Left ventricle myocardium inferior (tissue), 1 donor: ENCODE measurements around the gene FAS. TPM values are rescaled to one million over a fixed set of nuclear protein-coding genes. Genes with fewer than 3 reads are reported as not detected.

Source experiments
- DNase-seq: peaks from one replicate; pipeline ENCODE4 v3.0.0-alpha.2; 2020
- H3K27ac ChIP-seq: fragments of 200-600 bp; replicated peaks from 2 replicates; pipeline ENCODE4 v1.8.0; 2021
- H3K27me3 ChIP-seq: fragments of 200-600 bp; 2 replicates; pipeline ENCODE4 v1.8.0; 2021; ENCODE audit warnings: low read depth
- H3K36me3 ChIP-seq: fragments of 200-600 bp; 2 replicates; pipeline ENCODE4 v1.8.0; 2021
- H3K4me1 ChIP-seq: fragments of 200-600 bp; 2 replicates; pipeline ENCODE4 v1.8.0; 2021
- H3K4me3 ChIP-seq: fragments of 200-600 bp; 2 replicates; pipeline ENCODE4 v1.8.0; 2021; ENCODE audit warnings: mild to moderate bottlenecking, moderate library complexity
- H3K9me3 ChIP-seq: fragments of 200-600 bp; replicated peaks from 2 replicates; pipeline ENCODE4 v1.8.0; 2021
- CTCF ChIP-seq: fragments of 200-600 bp; IDR thresholded peaks from 2 replicates; pipeline ENCODE4 v1.8.0; 2021; ENCODE audit warnings: antibody characterized with exemption, mild to moderate bottlenecking, borderline replicate concordance
- intact Hi-C: fragments of 100-400 bp; cut with micrococcal nuclease; formaldehyde crosslinking; loops from one replicate; pipeline ENCODE4 v1.11.0; 2022
- total RNA-seq: library from RNA; stranded (reverse); fragmentation: NEBNext Ultra II Directional; extraction: Animal tissue kit (Norgen Biotek cat#: 25700); gene quantifications from one replicate; pipeline ENCODE4 v1.2.1, GENCODE V29; 2021
- donor health status: DM: no; HTN: yes; CAD: no; lungs with severe emphysema.

Gene FAS
- total RNA-seq, 1 donor from 2014 or later, result 3.7 TPM

- H3K9me3 ChIP-seq, result no peaks in the 10 kb centered on the region
- intact Hi-C loops, result loop anchor here (2.0 to 5.0 kb wide), 2 partner anchors 53 to 151 kb away; no protein-coding TSS in a partner anchor
- no peak for DNase-seq
- H3K36me3 ChIP-seq, result no peaks in the 10 kb centered on the region
- no peak overlapping the region for H3K4me3 ChIP-seq
- H3K27me3 ChIP-seq, result no peaks in the 10 kb centered on the region
- TF ChIP-seq CTCF, result no peak
- H3K4me1 ChIP-seq, result peaks cover 71% of the 10 kb centered on the region
- peak overlapping the region; percentile 97 for H3K27ac ChIP-seq
These were observed 2.8 kb upstream of the FAS start for GRCh38 chr10:88987840-88988239.

- DNase-seq, result no peak
- Histone ChIP-seq H3K27me3 (no peaks in the 10 kb centered on the region), H3K36me3 (no peaks in the 10 kb centered on the region), H3K4me3 (peak overlapping the region; percentile 86), H3K9me3 (no peaks in the 10 kb centered on the region), H3K4me1 (peaks cover 71% of the 10 kb centered on the region), H3K27ac (peak overlapping the region; percentile 97)
- intact Hi-C loops, result loop anchor here (5.0 kb wide), 1 partner anchor 152 kb away; no protein-coding TSS in a partner anchor
- no peak for TF ChIP-seq CTCF
These were observed 1.2 kb upstream of the FAS start for GRCh38 chr10:88989423-88989822.

DNA sequence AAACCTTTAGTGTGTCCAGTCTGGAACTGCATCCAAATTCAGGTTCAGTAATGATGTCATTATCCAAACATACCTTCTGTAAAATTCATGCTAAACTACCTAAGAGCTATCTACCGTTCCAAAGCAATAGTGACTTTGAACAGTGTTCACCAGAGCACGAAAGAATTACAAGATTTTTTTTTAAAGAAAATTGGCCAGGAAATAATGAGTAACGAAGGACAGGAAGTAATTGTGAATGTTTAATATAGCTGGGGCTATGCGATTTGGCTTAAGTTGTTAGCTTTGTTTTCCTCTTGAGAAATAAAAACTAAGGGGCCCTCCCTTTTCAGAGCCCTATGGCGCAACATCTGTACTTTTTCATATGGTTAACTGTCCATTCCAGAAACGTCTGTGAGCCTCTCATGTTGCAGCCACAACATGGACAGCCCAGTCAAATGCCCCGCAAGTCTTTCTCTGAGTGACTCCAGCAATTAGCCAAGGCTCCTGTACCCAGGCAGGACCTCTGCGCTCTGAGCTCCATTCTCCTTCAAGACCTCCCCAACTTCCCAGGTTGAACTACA, 694 bp upstream of the FAS start:
- H3K4me1 ChIP-seq, result peaks cover 75% of the 10 kb centered on the region
- TF ChIP-seq CTCF, result no peak
- no peaks in the 10 kb centered on the region for H3K9me3 ChIP-seq
- peak overlapping the region; percentile 86 for H3K4me3 ChIP-seq
- intact Hi-C loops, result loop anchor here (5.0 kb wide), 1 partner anchor 153 kb away; no protein-coding TSS in a partner anchor
- peak overlapping the region; percentile 97 for H3K27ac ChIP-seq
- no peaks in the 10 kb centered on the region for H3K27me3 ChIP-seq
- no peaks in the 10 kb centered on the region for H3K36me3 ChIP-seq
- no peak for DNase-seq

DNA sequence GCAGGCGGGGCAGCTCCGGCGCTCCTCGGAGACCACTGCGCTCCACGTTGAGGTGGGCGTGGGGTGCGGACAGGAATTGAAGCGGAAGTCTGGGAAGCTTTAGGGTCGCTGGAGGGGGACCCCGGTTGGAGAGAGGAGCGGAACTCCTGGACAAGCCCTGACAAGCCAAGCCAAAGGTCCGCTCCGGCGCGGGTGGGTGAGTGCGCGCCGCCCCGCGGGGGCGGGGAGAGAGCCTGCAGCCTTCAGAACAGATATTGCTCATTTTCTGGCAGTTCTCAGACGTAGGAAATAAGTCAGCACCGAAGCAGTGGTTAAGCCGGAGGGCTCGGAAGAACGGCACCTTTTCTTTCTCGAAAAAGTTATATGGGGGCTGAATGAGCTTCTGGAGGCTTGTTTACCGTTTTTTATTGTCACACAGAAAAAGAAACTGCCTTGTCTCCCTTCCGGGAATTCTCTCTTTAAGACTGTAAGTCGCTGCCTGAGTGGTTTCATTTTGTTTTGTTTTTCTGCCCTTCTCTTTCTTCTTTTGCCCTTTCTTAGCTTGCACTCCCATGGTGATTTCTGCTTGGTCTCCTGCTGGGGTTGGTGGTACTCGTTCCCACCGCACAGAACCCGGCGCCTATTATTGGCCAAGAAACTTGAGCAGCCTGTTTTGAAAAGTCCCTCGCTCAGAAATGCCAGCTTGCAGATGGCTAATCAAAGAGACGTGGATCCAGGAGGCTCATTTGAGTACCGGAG, 732 bp downstream of the FAS start:
- H3K27me3 ChIP-seq, result no peaks in the 10 kb centered on the region
- intact Hi-C loops, result no loop called here
- peak; percentile 31 for TF ChIP-seq CTCF
- no peaks in the 10 kb centered on the region for H3K9me3 ChIP-seq
- H3K27ac ChIP-seq, result peak overlapping the region; percentile 97
- DNase-seq, result peak; percentile 83
- peak overlapping the region; percentile 86 for H3K4me3 ChIP-seq
- H3K4me1 ChIP-seq, result peaks cover 76% of the 10 kb centered on the region
- no peaks in the 10 kb centered on the region for H3K36me3 ChIP-seq

- Histone ChIP-seq H3K4me1 (peaks cover 77% of the 10 kb centered on the region), H3K36me3 (no peaks in the 10 kb centered on the region), H3K9me3 (no peaks in the 10 kb centered on the region), H3K27me3 (no peaks in the 10 kb centered on the region), H3K27ac (peak overlapping the region; percentile 97), H3K4me3 (peak overlapping the region; percentile 86)
- intact Hi-C loops, result no loop called here
- no peak for DNase-seq
- TF ChIP-seq CTCF, result no peak
These were observed 1.3 kb downstream of the FAS start for GRCh38 chr10:88991899-88992320.
